Skeletal muscle tissue (tissue), 4 donors: ENCODE measurements around the gene PLSCR5. TPM values are rescaled to one million over a fixed set of nuclear protein-coding genes. Genes with fewer than 3 reads are reported as not detected.

Experiments used
- H3K27ac ChIP-seq: one replicate; pipeline ENCODE4 v1.7.0; 2013; ENCODE audit warnings: mild to moderate bottlenecking, low read depth, low read length, inconsistent platforms
- H3K27me3 ChIP-seq, 3 donors: one replicate each; pipeline ENCODE4 v1.7.0; 2013; ENCODE audit warnings: low read length in 3 of 3; ENCODE audit not compliant: control insufficient read depth in 3 of 3, insufficient read depth in 3 of 3
- H3K36me3 ChIP-seq, 3 donors: one replicate each; pipeline ENCODE4 v1.7.0; 2013; ENCODE audit warnings: low read length in 3 of 3; ENCODE audit not compliant: control insufficient read depth in 3 of 3, insufficient read depth in 3 of 3
- H3K4me1 ChIP-seq, 3 donors: one replicate each; pipeline ENCODE4 v1.7.0; 2013; ENCODE audit warnings: low read length in 3 of 3, mild to moderate bottlenecking in 3 of 3; ENCODE audit not compliant: control insufficient read depth in 3 of 3, insufficient read depth in 3 of 3
- H3K4me3 ChIP-seq, 3 donors: one replicate each; pipeline ENCODE4 v1.7.0; 2013; ENCODE audit warnings: low read length in 3 of 3
- H3K9ac ChIP-seq, 3 donors: one replicate each; pipeline ENCODE4 v1.7.0; 2013; ENCODE audit warnings: low read length in 3 of 3, mild to moderate bottlenecking in 3 of 3, moderate library complexity in 2 of 3, low read depth in 1 of 3
- H3K9me3 ChIP-seq, 3 donors: one replicate each; pipeline ENCODE4 v1.7.0; 2013; ENCODE audit warnings: low read length in 3 of 3; ENCODE audit not compliant: control insufficient read depth in 3 of 3
- total RNA-seq: library from RNA; depleted of rRNA; stranded (reverse); fragments of >200 nt; gene quantifications from one replicate; pipeline ENCODE4 v1.2.3, GENCODE V29; 2014
- donor health status: Osteomylitis.

PLSCR5 gene, protein sequence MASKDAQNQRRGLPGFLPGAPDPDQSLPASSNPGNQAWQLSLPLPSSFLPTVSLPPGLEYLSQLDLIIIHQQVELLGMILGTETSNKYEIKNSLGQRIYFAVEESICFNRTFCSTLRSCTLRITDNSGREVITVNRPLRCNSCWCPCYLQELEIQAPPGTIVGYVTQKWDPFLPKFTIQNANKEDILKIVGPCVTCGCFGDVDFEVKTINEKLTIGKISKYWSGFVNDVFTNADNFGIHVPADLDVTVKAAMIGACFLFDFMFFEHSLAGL
- not detected for total RNA-seq

DNA sequence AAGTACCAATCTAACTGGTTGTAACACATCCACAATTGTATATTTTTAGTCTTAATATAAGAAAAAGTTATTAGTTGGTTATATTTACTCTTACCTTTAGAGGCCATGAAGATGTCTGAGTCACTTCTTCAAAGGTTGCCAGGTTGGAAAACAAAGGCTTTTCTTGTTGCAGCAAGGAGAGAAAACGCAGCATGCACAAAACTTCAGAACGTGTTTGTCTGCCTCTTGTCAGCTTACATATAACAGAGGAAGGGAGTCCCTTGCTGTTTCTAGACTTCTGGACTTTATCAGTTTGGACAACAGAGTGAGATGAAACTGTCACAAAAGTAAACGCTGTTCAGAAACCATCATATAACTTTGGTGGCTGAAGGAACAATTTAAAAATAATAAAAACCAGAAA lies at the start of gene PLSCR5:
TSS of gene PLSCR5 (minus strand) at position 241 of the 400 bp plus-strand sequence. CDS start at position 107, 134 bp downstream.
- no peak within 1 kb of the TSS for H3K27ac ChIP-seq
- H3K36me3 ChIP-seq = no peaks in the 10 kb centered on the region
- H3K9ac ChIP-seq = no peak within 1 kb of the TSS
- H3K27me3 ChIP-seq = no peaks in the 10 kb centered on the region
- H3K4me3 ChIP-seq = no peak within 1 kb of the TSS
- no peaks in the 10 kb centered on the region for H3K9me3 ChIP-seq
- no peaks in the 10 kb centered on the region for H3K4me1 ChIP-seq

DNA sequence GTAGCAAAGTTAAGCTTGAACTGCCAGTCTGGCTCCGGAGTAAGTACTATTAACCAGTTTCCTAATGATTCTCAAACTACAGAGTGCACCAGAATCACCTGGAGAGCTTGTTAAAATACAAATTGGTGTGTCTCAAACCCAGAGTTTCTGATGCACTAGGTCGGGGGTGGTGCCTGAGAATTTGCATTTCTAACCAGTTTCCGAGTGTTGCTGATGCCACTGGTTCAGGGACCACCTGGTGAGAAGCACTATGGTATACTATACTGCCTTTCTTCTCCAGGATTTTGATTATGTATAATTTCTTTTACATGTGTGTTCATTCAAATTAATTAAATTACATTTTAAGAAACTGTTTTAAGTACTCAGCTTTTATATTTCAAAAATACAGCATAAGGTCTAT lies 48.8 kb upstream of the PLSCR5 start:
- H3K4me1 ChIP-seq = no peaks in the 10 kb centered on the region
- no peaks in the 10 kb centered on the region for H3K36me3 ChIP-seq
- H3K9ac ChIP-seq = no peak overlapping the region
- H3K4me3 ChIP-seq = no peak overlapping the region
- no peak overlapping the region for H3K27ac ChIP-seq
- H3K9me3 ChIP-seq = peaks cover 0 to 2% (median 0%) of the 10 kb centered on the region in 3 donors
- no peaks in the 10 kb centered on the region for H3K27me3 ChIP-seq

DNA sequence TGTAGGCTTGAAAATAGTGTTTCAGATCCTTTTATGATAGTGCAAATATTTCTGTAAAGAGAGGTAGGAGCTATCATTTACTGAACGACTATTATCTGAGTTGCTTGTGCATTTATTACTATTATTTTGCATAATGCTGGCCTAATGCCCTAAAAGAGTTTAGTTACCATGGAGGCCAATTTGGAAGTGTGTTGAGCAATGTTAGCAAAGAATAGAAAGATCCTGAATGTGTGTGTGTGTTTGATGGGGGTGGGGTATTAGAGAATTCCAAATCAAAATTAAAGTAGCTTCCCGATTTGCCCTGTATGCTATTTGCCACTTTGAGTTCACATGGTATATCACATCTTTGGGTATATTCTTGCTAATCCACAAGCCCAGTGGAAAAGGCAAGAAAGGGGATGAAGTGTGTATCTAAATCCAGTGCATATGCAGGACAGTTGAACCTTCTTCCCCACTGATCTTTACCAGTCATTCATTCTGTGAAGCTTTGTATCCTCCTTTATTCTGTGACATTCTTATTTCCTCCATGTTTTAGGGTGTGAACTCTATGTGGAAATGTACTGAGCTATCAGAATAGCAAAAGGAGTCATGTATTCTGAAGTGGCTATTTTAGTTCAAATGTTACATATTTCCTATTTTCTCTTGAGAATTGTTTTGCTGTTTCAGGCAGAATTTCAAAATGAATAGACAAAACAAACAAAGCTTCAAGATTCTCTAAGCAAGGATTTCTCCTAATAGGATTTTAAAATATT lies 45.7 kb upstream of the PLSCR5 start:
- Histone ChIP-seq H3K9ac (no peak overlapping the region), H3K27me3 (no peaks in the 10 kb centered on the region), H3K4me3 (no peak overlapping the region), H3K36me3 (no peaks in the 10 kb centered on the region), H3K4me1 (no peaks in the 10 kb centered on the region), H3K9me3 (no peaks in the 10 kb centered on the region), H3K27ac (no peak overlapping the region)

DNA sequence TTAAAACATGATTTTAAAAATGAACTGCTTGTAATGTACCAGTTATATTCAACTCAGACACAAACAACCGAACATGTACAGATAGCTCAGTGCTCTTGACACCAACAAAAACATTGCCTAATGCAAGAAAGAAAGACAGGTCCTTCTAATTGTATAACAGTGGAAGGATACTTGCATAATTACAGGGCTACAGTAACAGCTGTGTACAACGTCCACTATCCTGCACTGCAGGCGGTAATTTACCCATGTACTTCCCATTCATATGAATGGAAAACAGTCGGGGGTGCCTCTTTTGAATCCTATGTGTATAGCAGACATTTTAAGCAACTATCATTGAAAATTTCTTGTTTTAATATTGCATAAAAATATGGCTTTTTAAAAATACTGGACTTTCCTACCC lies 41.1 kb upstream of the PLSCR5 start:
- no peaks in the 10 kb centered on the region for H3K27me3 ChIP-seq
- no peaks in the 10 kb centered on the region for H3K4me1 ChIP-seq
- H3K4me3 ChIP-seq = no peak overlapping the region
- no peak overlapping the region for H3K9ac ChIP-seq
- no peak overlapping the region for H3K27ac ChIP-seq
- H3K9me3 ChIP-seq = no peaks in the 10 kb centered on the region
- no peaks in the 10 kb centered on the region for H3K36me3 ChIP-seq

DNA sequence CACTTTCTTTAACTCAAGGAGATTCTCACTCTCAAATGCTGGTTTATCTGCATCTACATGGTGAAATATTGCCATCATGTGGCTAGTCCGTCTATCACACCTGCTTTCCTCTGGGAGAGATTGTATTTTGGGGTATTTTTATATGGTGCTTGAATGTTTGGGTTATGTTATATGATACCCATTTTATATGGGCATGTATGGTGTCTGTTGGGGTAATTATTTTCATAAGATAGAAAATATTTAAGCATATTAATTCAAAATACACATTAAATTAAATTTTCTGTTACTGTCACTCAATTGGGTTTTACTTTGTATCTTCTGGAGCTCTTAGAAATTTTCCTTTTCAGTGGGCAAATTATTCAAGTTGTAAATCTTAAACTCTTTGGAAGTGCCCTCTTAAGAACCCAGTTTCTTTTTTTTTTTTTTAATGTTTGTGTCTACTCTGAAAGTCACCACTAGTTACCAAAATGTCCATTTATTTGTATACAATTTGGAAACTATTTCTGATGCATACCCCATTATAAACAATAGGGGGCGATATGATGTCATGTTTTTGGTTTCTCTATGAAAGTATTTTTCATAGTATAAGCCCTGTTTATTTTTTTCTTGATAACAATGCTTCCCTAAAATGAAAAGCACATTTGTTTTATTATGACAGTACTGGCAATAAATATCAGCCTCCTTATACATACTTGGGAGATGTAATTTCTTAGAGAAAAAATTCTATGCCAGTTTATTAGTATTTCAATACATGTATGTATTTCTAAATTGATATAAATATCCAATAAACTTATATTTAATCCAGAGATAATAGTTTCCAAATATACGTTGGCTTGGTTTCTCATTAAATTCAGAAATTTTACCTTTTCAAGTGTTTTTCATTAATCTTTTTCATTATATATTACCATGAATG lies 36.1 kb upstream of the PLSCR5 start:
- Histone ChIP-seq H3K9ac (no peak overlapping the region), H3K4me1 (no peaks in the 10 kb centered on the region), H3K4me3 (no peak overlapping the region), H3K27me3 (no peaks in the 10 kb centered on the region), H3K36me3 (no peaks in the 10 kb centered on the region), H3K27ac (no peak overlapping the region), H3K9me3 (no peaks in the 10 kb centered on the region)

DNA sequence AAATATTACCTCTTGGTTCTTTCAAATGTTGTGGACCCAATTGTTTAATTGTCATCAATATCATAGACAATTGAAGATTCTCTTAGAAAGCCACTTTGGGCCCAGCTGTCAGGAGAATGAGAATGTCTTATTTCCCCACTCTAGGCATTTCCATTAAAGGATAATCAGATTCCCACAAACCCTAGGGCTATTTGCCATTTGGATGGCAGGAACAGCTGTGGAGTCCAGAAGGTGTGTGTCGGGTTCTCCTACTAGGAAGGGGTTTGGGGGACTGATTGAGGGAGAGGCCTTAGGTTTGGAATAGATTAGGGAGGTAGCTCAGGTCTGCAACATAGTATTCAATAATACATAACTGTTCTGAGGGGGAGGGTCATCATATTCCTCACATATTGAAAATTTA lies 35.2 kb upstream of the PLSCR5 start:
- H3K27ac ChIP-seq = no peak overlapping the region
- H3K9ac ChIP-seq = no peak overlapping the region
- H3K27me3 ChIP-seq = no peaks in the 10 kb centered on the region
- no peaks in the 10 kb centered on the region for H3K36me3 ChIP-seq
- H3K4me1 ChIP-seq = no peaks in the 10 kb centered on the region
- H3K9me3 ChIP-seq = no peaks in the 10 kb centered on the region
- no peak overlapping the region for H3K4me3 ChIP-seq

DNA sequence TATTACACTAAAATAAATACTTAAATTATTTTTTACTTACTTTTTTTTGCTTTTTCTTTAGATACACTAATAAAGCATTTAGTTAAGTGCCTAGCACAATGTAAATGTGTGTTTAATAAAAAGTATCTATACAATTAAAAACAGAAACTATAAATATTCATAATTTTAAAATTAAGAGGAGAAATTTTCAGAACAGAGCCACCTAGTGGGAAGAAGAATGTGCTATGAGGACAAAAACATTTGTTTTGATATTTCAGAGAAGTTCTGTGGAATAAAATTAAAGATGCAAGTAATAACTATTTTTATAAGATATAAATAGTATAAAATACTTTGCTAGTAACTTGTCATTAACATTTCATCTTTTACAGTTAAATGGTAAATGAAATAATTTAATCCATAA lies 33.6 kb upstream of the PLSCR5 start:
- H3K27ac ChIP-seq = no peak overlapping the region
- H3K9me3 ChIP-seq = no peaks in the 10 kb centered on the region
- H3K27me3 ChIP-seq = no peaks in the 10 kb centered on the region

DNA sequence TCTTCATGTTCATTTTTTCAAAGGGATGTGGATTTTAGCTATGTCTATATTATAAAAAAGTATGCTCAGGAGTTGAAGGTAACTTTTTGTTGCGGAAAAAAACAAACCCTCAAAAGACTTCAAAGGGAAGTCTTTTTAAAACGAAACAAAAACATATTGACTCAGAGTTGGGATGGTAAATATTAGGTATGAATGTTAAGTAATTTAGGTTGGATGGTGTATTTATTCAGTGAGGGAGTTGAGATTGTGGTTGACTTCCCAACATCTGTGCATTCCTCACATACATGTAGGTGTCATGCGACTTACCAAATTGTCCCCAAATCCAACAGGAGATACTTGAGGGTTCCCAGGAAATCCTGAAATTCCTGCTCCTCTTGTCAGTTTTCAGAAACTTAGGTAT lies 32.7 kb upstream of the PLSCR5 start:
- Histone ChIP-seq H3K9ac (no peak overlapping the region), H3K4me1 (no peaks in the 10 kb centered on the region), H3K27ac (no peak overlapping the region), H3K27me3 (no peaks in the 10 kb centered on the region), H3K4me3 (no peak overlapping the region), H3K36me3 (no peaks in the 10 kb centered on the region), H3K9me3 (no peaks in the 10 kb centered on the region)

More for the DNA sequence above, 33.6 kb upstream of the PLSCR5 start:
- H3K4me1 ChIP-seq = no peaks in the 10 kb centered on the region
- no peaks in the 10 kb centered on the region for H3K36me3 ChIP-seq
- H3K9ac ChIP-seq = no peak overlapping the region
- no peak overlapping the region for H3K4me3 ChIP-seq

DNA sequence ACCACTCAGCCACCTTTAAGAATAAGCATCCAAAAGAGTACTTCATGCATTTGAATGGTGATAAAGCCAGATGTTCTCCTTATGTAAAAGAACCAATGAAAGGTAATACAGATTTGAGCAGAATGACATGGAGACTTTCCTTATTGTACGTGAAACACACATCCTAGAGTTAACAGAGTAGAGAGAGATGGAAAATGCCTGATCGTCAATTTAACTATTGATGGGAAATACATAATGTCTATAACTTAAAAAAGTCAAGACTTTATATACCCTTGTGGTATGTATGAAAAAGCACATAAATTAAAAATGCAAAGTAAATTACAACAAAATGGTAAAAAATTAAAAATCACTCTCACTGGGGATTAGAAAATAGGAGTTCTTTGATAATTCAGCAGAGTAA lies 31.7 kb upstream of the PLSCR5 start:
- Histone ChIP-seq H3K27me3 (no peaks in the 10 kb centered on the region), H3K36me3 (no peaks in the 10 kb centered on the region), H3K4me3 (no peak overlapping the region), H3K9ac (no peak overlapping the region), H3K4me1 (no peaks in the 10 kb centered on the region), H3K27ac (no peak overlapping the region), H3K9me3 (no peaks in the 10 kb centered on the region)

DNA sequence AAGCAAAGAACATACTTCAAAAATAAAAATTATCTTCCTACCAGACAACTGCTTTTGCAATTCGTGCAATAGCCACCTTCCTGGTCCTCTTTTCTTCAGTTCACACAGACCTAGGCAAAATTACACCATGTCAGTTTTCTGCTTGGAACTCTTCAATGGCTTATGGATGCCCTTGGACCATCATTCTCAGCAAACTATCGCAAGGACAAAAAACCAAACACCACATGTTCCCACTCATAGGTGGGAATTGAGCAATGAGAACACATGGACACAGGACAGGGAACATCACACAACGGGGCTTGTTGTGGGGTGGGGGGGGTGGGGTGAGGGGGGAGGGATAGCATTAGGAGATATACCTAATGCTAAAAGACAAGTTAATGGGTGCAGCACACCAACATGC lies 29.2 kb upstream of the PLSCR5 start:
- H3K36me3 ChIP-seq = no peaks in the 10 kb centered on the region
- no peaks in the 10 kb centered on the region for H3K27me3 ChIP-seq
- no peak overlapping the region for H3K9ac ChIP-seq
- no peak overlapping the region for H3K27ac ChIP-seq
- no peaks in the 10 kb centered on the region for H3K9me3 ChIP-seq
- H3K4me1 ChIP-seq = no peaks in the 10 kb centered on the region
- no peak overlapping the region for H3K4me3 ChIP-seq
